Rectal smooth muscle tissue (tissue), 1 donor: ENCODE results near the gene ARRB2.
"Not testable (repeated sequence)": the region's sequence is repeated elsewhere in the genome, so short reads cannot be mapped to it uniquely, and the experiment has no call there.

Experiments used
- H3K27ac ChIP-seq: one replicate; pipeline ENCODE4 v1.7.0; 2013; ENCODE audit warnings: low read depth, low read length, inconsistent platforms
- H3K27me3 ChIP-seq: one replicate; pipeline ENCODE4 v1.7.0; 2013; ENCODE audit warnings: low read length; ENCODE audit not compliant: control insufficient read depth, insufficient read depth
- H3K36me3 ChIP-seq: one replicate; pipeline ENCODE4 v1.7.0; 2013; ENCODE audit warnings: low read length; ENCODE audit not compliant: control insufficient read depth, insufficient read depth
- H3K4me1 ChIP-seq: one replicate; pipeline ENCODE4 v1.7.0; 2013; ENCODE audit warnings: low read length; ENCODE audit not compliant: control insufficient read depth, insufficient read depth
- H3K4me3 ChIP-seq: one replicate; pipeline ENCODE4 v1.7.0; 2013; ENCODE audit warnings: low read length
- H3K9ac ChIP-seq: one replicate; pipeline ENCODE4 v1.7.0; 2013; ENCODE audit warnings: low read length

The ARRB2 gene

GRCh38 chr17:4676791-4677190 is 33.6 kb upstream of the ARRB2 start:
- Histone ChIP-seq H3K27ac (no peak overlapping the region), H3K4me1 (no peaks in the 10 kb centered on the region), H3K9ac (no peak overlapping the region), H3K4me3 (no peak overlapping the region), H3K36me3 (peaks cover 43% of the 10 kb centered on the region), H3K27me3 (no peaks in the 10 kb centered on the region)

- Histone ChIP-seq H3K36me3 (peaks cover 42% of the 10 kb centered on the region), H3K4me1 (no peaks in the 10 kb centered on the region), H3K27me3 (no peaks in the 10 kb centered on the region), H3K4me3 (no peak overlapping the region), H3K27ac (no peak overlapping the region), H3K9ac (no peak overlapping the region)
Observed at GRCh38 chr17:4678448-4679026, 31.9 kb upstream of the ARRB2 start.

GRCh38 chr17:4679658-4680057 is 30.8 kb upstream of the ARRB2 start:
- peaks cover 34% of the 10 kb centered on the region for H3K36me3 ChIP-seq
- no peak overlapping the region for H3K27ac ChIP-seq
- no peak overlapping the region for H3K4me3 ChIP-seq
- no peaks in the 10 kb centered on the region for H3K27me3 ChIP-seq
- no peaks in the 10 kb centered on the region for H3K4me1 ChIP-seq
- H3K9ac ChIP-seq, result no peak overlapping the region

GRCh38 chr17:4683739-4684138 is 26.7 kb upstream of the ARRB2 start:
- Histone ChIP-seq H3K27ac (peak overlapping the region; percentile 68), H3K36me3 (peaks cover 13% of the 10 kb centered on the region)
- H3K27me3 ChIP-seq, H3K4me3 ChIP-seq, H3K4me1 ChIP-seq, H3K9ac ChIP-seq: not testable (repeated sequence)

- not testable (repeated sequence) for H3K36me3 ChIP-seq, H3K4me1 ChIP-seq, H3K27ac ChIP-seq, H3K9ac ChIP-seq, H3K4me3 ChIP-seq, H3K27me3 ChIP-seq
Observed at GRCh38 chr17:4689872-4690271, 20.6 kb upstream of the ARRB2 start.

- Histone ChIP-seq H3K4me3 (no peak overlapping the region), H3K9ac (no peak overlapping the region), H3K4me1 (no peaks in the 10 kb centered on the region), H3K27ac (no peak overlapping the region), H3K36me3 (peaks cover 4% of the 10 kb centered on the region), H3K27me3 (no peaks in the 10 kb centered on the region)
Observed at GRCh38 chr17:4690745-4691144, 19.7 kb upstream of the ARRB2 start.

- Histone ChIP-seq H3K27ac (no peak overlapping the region), H3K36me3 (peaks cover 4% of the 10 kb centered on the region), H3K9ac (no peak overlapping the region), H3K4me1 (no peaks in the 10 kb centered on the region), H3K4me3 (no peak overlapping the region), H3K27me3 (no peaks in the 10 kb centered on the region)
Observed at GRCh38 chr17:4691686-4692085, 18.7 kb upstream of the ARRB2 start.

GRCh38 chr17:4693416-4693815 is 17.0 kb upstream of the ARRB2 start:
- Histone ChIP-seq H3K4me3 (no peak overlapping the region), H3K36me3 (peaks cover 4% of the 10 kb centered on the region), H3K27me3 (no peaks in the 10 kb centered on the region), H3K9ac (no peak overlapping the region), H3K4me1 (no peaks in the 10 kb centered on the region), H3K27ac (no peak overlapping the region)

GRCh38 chr17:4696437-4696805 is 14.0 kb upstream of the ARRB2 start:
- no peaks in the 10 kb centered on the region for H3K36me3 ChIP-seq
- H3K4me1 ChIP-seq, result no peaks in the 10 kb centered on the region
- no peak overlapping the region for H3K4me3 ChIP-seq
- no peak overlapping the region for H3K27ac ChIP-seq
- no peak overlapping the region for H3K9ac ChIP-seq
- no peaks in the 10 kb centered on the region for H3K27me3 ChIP-seq

- H3K36me3 ChIP-seq, H3K27me3 ChIP-seq, H3K9ac ChIP-seq, H3K4me3 ChIP-seq, H3K27ac ChIP-seq, H3K4me1 ChIP-seq: not testable (repeated sequence)
Observed at GRCh38 chr17:4699401-4700056, 10.9 kb upstream of the ARRB2 start.

- Histone ChIP-seq H3K36me3 (no peaks in the 10 kb centered on the region), H3K4me3 (no peak overlapping the region), H3K9ac (no peak overlapping the region), H3K27ac (no peak overlapping the region), H3K27me3 (no peaks in the 10 kb centered on the region), H3K4me1 (no peaks in the 10 kb centered on the region)
Observed at GRCh38 chr17:4701116-4701515, 9.3 kb upstream of the ARRB2 start.

- Histone ChIP-seq H3K9ac (peak overlapping the region; percentile 49), H3K4me1 (no peaks in the 10 kb centered on the region), H3K36me3 (no peaks in the 10 kb centered on the region), H3K27ac (peak overlapping the region; percentile 85), H3K27me3 (no peaks in the 10 kb centered on the region), H3K4me3 (peak overlapping the region; percentile 94)
Observed at GRCh38 chr17:4703330-4703691, 7.1 kb upstream of the ARRB2 start.

- peak overlapping the region; percentile 94 for H3K4me3 ChIP-seq
- not testable (repeated sequence) for H3K36me3 ChIP-seq, H3K9ac ChIP-seq, H3K4me1 ChIP-seq, H3K27ac ChIP-seq, H3K27me3 ChIP-seq
Observed at GRCh38 chr17:4704574-4704907, 5.9 kb upstream of the ARRB2 start.
